Panc1 (cell line): Measurements from ENCODE around the gene GPR87. TPM values are rescaled to one million over a fixed set of nuclear protein-coding genes. Genes with fewer than 3 reads are reported as not detected.

Source experiments
- ATAC-seq: fragments of 200-7000 bp; cut with Tn5 transposase; 2 replicates; pipeline ENCODE4 v1.9.1; 2020; ENCODE audit warnings: mild to moderate bottlenecking, moderate library complexity
- BruUV-seq: library from RNA; stranded (reverse); fragments of 400-500 nt; replicated peaks from 2 replicates; lab custom pipeline; 2021; lab: Mats Ljungman, UMichigan
- CTCF ChIA-PET: fragments of 300-600 bp; sonication (Branson Sonifier 250); formaldehyde crosslinking; loops from one replicate; lab custom pipeline; 2022; ENCODE audit warnings: antibody characterized with exemption; lab: Charles Lee
- POLR2A ChIA-PET: fragments of 300-600 bp; sonication (Branson Sonifier 250); formaldehyde crosslinking; loops from one replicate; lab custom pipeline; 2022; ENCODE audit warnings: antibody characterized with exemption; lab: Charles Lee
- DNase-seq: peaks from one replicate; pipeline ENCODE4 v3.0.0-alpha.2; 2010; ENCODE audit warnings: low read depth, low spot score
- H3K27ac ChIP-seq: 2 replicates; pipeline ENCODE4 v1.5.1; 2011; ENCODE audit warnings: mild to moderate bottlenecking, low read length, inconsistent platforms
- H3K27me3 ChIP-seq: fragments of 200-500 bp; sonication (Bioruptor generic); 2 replicates; pipeline ENCODE4 v1.6.0; 2014; ENCODE audit warnings: low read length, inconsistent platforms; ENCODE audit not compliant: control insufficient read depth, insufficient read depth
- H3K36me3 ChIP-seq: fragments of 200-500 bp; sonication (Bioruptor generic); 2 replicates; pipeline ENCODE4 v1.5.1; 2014; ENCODE audit warnings: inconsistent platforms, mild to moderate bottlenecking, low read length, moderate library complexity; ENCODE audit not compliant: control insufficient read depth, insufficient read depth
- H3K4me1 ChIP-seq: 2 replicates; pipeline ENCODE4 v1.5.1; 2011; ENCODE audit warnings: inconsistent platforms, mild to moderate bottlenecking, low read length, moderate library complexity; ENCODE audit not compliant: control insufficient read depth, insufficient read depth
- H3K4me3 ChIP-seq, 2 experiments: 2 replicates each; pipeline ENCODE4 v1.5.1; 2011 to 2012; ENCODE audit warnings: low read depth in 2 of 2, low read length in 2 of 2, mild to moderate bottlenecking in 2 of 2, inconsistent platforms in 1 of 2, moderate library complexity in 1 of 2
- H3K9me3 ChIP-seq: fragments of 200-500 bp; sonication (Bioruptor generic); 2 replicates; pipeline ENCODE4 v1.5.1; 2014; ENCODE audit warnings: low read depth, mild to moderate bottlenecking, inconsistent platforms, low read length, moderate library complexity; ENCODE audit not compliant: control insufficient read depth, insufficient read depth
- CTCF ChIP-seq: fragments of 450-650 bp; IDR thresholded peaks from 2 replicates; pipeline ENCODE4 v1.5.1; 2017; ENCODE audit warnings: mild to moderate bottlenecking
- POLR2AphosphoS5 ChIP-seq: IDR thresholded peaks from 2 replicates; pipeline ENCODE4 v1.6.1; 2012; ENCODE audit warnings: mild to moderate bottlenecking, low read depth, low read length, moderate library complexity
- REST ChIP-seq, 2 experiments: IDR thresholded peaks; 2 replicates each; pipeline ENCODE4 v1.6.1; 2011 to 2012; ENCODE audit warnings: low read depth in 2 of 2, control low read depth in 1 of 2, low read length in 1 of 2, mild to moderate bottlenecking in 1 of 2, moderate library complexity in 1 of 2; ENCODE audit not compliant: insufficient read depth in 1 of 2
- SIN3A ChIP-seq: IDR thresholded peaks from 2 replicates; pipeline ENCODE4 v1.6.1; 2012; ENCODE audit warnings: low read depth, mild to moderate bottlenecking, low read length, moderate library complexity, borderline replicate concordance; ENCODE audit not compliant: insufficient read depth
- TCF7L2 ChIP-seq: IDR thresholded peaks from 2 replicates; pipeline ENCODE4 v1.6.1; 2011; ENCODE audit warnings: mild to moderate bottlenecking, low read depth, low read length, inconsistent platforms
- in situ Hi-C: cut with HindIII; loops from 2 replicates; pipeline ENCODE4 v1.10.0; 2016; ENCODE audit warnings: low sequenced_read_pairs, low pct_unique_long_range_greater_than_20kb
- intact Hi-C: fragments of 100-400 bp; cut with micrococcal nuclease; formaldehyde crosslinking; loops from one replicate; pipeline ENCODE4 v1.10.0; 2022; ENCODE audit not compliant: unreplicated experiment
- total RNA-seq: library from RNA; stranded (reverse); gene quantifications from one replicate; pipeline ENCODE4 v1.2.1, GENCODE V29; 2021; ENCODE audit not compliant: unreplicated experiment

Gene GPR87
- total RNA-seq, 1 experiment from 2014 or later: not detected

- Histone ChIP-seq H3K4me3 (no peak overlapping the region), H3K36me3 (no peaks in the 10 kb centered on the region), H3K27me3 (no peaks in the 10 kb centered on the region), H3K9me3 (no peaks in the 10 kb centered on the region), H3K4me1 (no peaks in the 10 kb centered on the region), H3K27ac (no peak overlapping the region)
- no peak for ATAC-seq
- CTCF ChIA-PET: no interaction called here
- TF ChIP-seq CTCF (no peak), POLR2AphosphoS5 (no peak), TCF7L2 (no peak), REST (IDR thresholded peaks at IDR 0.05; ENCODE audit: insufficient read depth in 1 of 2, low read depth in 2 of 2, low read length in 1 of 2) (no peak), SIN3A (no peak)
- intact Hi-C loops (no loop called here), in situ Hi-C loops (no loop called here)
- POLR2A ChIA-PET: no interaction called here
- BruUV-seq: no TSS peak
- DNase-seq: no peak
These were observed 3.5 kb upstream of the GPR87 start for GRCh38 chr3:151320131-151320530.

GRCh38 chr3:151319628-151320027, 3.0 kb upstream of the GPR87 start:
- intact Hi-C loops: no loop called here
- in situ Hi-C loops: no loop called here
- TF ChIP-seq REST (IDR thresholded peaks at IDR 0.05; ENCODE audit: insufficient read depth in 1 of 2, low read depth in 2 of 2, low read length in 1 of 2): no peak
- TF ChIP-seq TCF7L2: no peak
- no peak for TF ChIP-seq SIN3A
- TF ChIP-seq POLR2AphosphoS5: no peak
- no peak for TF ChIP-seq CTCF
- DNase-seq (no peak), ATAC-seq (no peak)
- Histone ChIP-seq H3K4me1 (no peaks in the 10 kb centered on the region), H3K9me3 (no peaks in the 10 kb centered on the region), H3K4me3 (no peak overlapping the region), H3K27me3 (no peaks in the 10 kb centered on the region), H3K27ac (no peak overlapping the region), H3K36me3 (no peaks in the 10 kb centered on the region)
- BruUV-seq: no TSS peak
- POLR2A ChIA-PET: no interaction called here
- CTCF ChIA-PET: no interaction called here
